GM12878 (cell line): Measurements from ENCODE around the gene B9D1. TPM values are rescaled to one million over a fixed set of nuclear protein-coding genes. Genes with fewer than 3 reads are reported as not detected.

Experiments
- ATAC-seq: fragments of 200-7000 bp; cut with Tn5 transposase; 3 replicates; pipeline ENCODE4 v1.9.1; 2020; ENCODE audit warnings: mild to moderate bottlenecking, moderate library complexity
- BruUV-seq: library from RNA; stranded (reverse); fragments of 400-500 nt; replicated peaks from 2 replicates; lab custom pipeline; 2021; lab: Mats Ljungman, UMichigan
- CTCF ChIA-PET: fragments of 300-600 bp; sonication (Branson Sonifier 250); formaldehyde crosslinking; extraction: SDS; loops from one replicate; lab custom pipeline; 2021; ENCODE audit warnings: inconsistent platforms; lab: Yijun Ruan, JAX
- POLR2A ChIA-PET: fragments of 350-600 bp; formaldehyde crosslinking; extraction: SDS; loops from one replicate; lab custom pipeline; 2021; ENCODE audit warnings: inconsistent platforms; lab: Charles Lee
- RAD21 ChIA-PET: fragments of 300-600 bp; sonication (Branson Sonifier 250); formaldehyde crosslinking; loops from one replicate; lab custom pipeline; 2023; ENCODE audit warnings: antibody characterized with exemption; ENCODE audit not compliant: unreplicated experiment; lab: Charles Lee
- SMC1A ChIA-PET: fragments of 300-600 bp; sonication (Branson Sonifier 250); formaldehyde crosslinking; loops from one replicate; lab custom pipeline; 2023; ENCODE audit not compliant: unreplicated experiment, uncharacterized antibody; lab: Charles Lee
- DNase-seq: peaks from one replicate; pipeline ENCODE4 v3.0.0-alpha.2; 2011; ENCODE audit warnings: low read depth, low spot score
- FAIRE-seq: peaks from 3 replicates; lab custom pipeline; 2011; peaks lifted over from hg19 to GRCh38; lab: Jason Lieb, UNC
- H2AFZ ChIP-seq: 2 replicates; pipeline ENCODE4 v1.6.0; 2011; ENCODE audit warnings: low read depth, low read length, control low read depth; ENCODE audit not compliant: control insufficient read depth
- H3K27ac ChIP-seq: 2 replicates; pipeline ENCODE4 v1.5.1; 2011; ENCODE audit warnings: control low read depth; ENCODE audit not compliant: control insufficient read depth, insufficient read depth
- H3K27me3 ChIP-seq, 2 experiments: replicated peaks in 1 of 2; 2 replicates each; pipeline versions ENCODE4 v1.6.0 to v1.6.1; 2011; ENCODE audit warnings: low read length in 1 of 2; ENCODE audit not compliant: control insufficient read depth in 2 of 2, insufficient read depth in 2 of 2
- H3K36me3 ChIP-seq, 2 experiments: 2 replicates each; pipeline ENCODE4 v1.5.1; 2011; ENCODE audit warnings: low read length in 1 of 2; ENCODE audit not compliant: control insufficient read depth in 2 of 2, insufficient read depth in 2 of 2
- H3K4me1 ChIP-seq: 2 replicates; pipeline ENCODE4 v1.6.1; 2011; ENCODE audit warnings: mild to moderate bottlenecking, low read length, moderate library complexity, mixed read lengths; ENCODE audit not compliant: control insufficient read depth, insufficient read depth
- H3K4me2 ChIP-seq: 2 replicates; pipeline ENCODE4 v1.6.0; 2011; ENCODE audit warnings: control low read depth; ENCODE audit not compliant: control insufficient read depth, insufficient read depth
- H3K4me3 ChIP-seq: fragments of 200-600 bp; sonication (generic); 2 replicates; pipeline ENCODE4 v1.5.1; 2016
- H3K79me2 ChIP-seq: 2 replicates; pipeline ENCODE4 v1.6.0; 2011; ENCODE audit warnings: low read length; ENCODE audit not compliant: control insufficient read depth, insufficient read depth
- H3K9ac ChIP-seq: 2 replicates; pipeline ENCODE4 v1.8.0; 2011; ENCODE audit warnings: low read length, control low read depth, mixed read lengths; ENCODE audit not compliant: control insufficient read depth, insufficient read depth
- H3K9me3 ChIP-seq: replicated peaks from 3 replicates; pipeline ENCODE4 v1.5.1; 2011; ENCODE audit warnings: mild to moderate bottlenecking, low read length; ENCODE audit not compliant: control insufficient read depth, insufficient read depth
- H4K20me1 ChIP-seq: 2 replicates; pipeline ENCODE4 v1.6.0; 2011; ENCODE audit not compliant: control insufficient read depth, insufficient read depth
- ATF7 ChIP-seq: fragments of 450-650 bp; IDR thresholded peaks from 2 replicates; pipeline ENCODE4 v1.6.1; 2016; ENCODE audit warnings: low read depth, mild to moderate bottlenecking
- DPF2 ChIP-seq: fragments of 450-650 bp; IDR thresholded peaks from 2 replicates; pipeline ENCODE4 v1.6.1; 2017; ENCODE audit warnings: mild to moderate bottlenecking
- IRF5 ChIP-seq: fragments of 450-650 bp; IDR thresholded peaks from 2 replicates; pipeline ENCODE4 v1.6.1; 2017; ENCODE audit warnings: borderline replicate concordance
- TCF12 ChIP-seq: IDR thresholded peaks from 2 replicates; pipeline ENCODE4 v1.6.1; 2011; ENCODE audit warnings: low read depth, mild to moderate bottlenecking, low read length
- WGBS: methylation state at CpG from one replicate; pipeline ENCODE4 v1.1.6; 2016; ENCODE audit warnings: low lambda C conversion rate; ENCODE audit not compliant: insufficient replicate concordance, insufficient coverage; ENCODE audit errors: missing lambda C conversion rate; 5-methylcytosine and 5-hydroxymethylcytosine counted together
- in situ Hi-C: fragments of 300-500 bp; cut with MboI; formaldehyde crosslinking; loops from 9 replicates; pipeline ENCODE4 v1.14.3; 2018; ENCODE audit warnings: mixed read lengths
- intact Hi-C: fragments of 100-400 bp; cut with micrococcal nuclease; formaldehyde crosslinking; loops from one replicate; pipeline ENCODE4 v1.14.2; 2022; ENCODE audit not compliant: unreplicated experiment
- polyA plus RNA-seq, 11 experiments: library from polyadenylated mRNA; depleted of rRNA in 4 of 11; unstranded in 6 of 11; stranded (reverse) in 5 of 11; fragments of >200 nt; fragmentation: Nextera tagmentation in 4 of 11; fragmentation: Illumina TruSeq in 1 of 11; extraction: Ambion mirVana in 4 of 11; extraction: Trizol in 1 of 11; gene quantifications; 1 replicate in 1 of 11; 2 replicates in 10 of 11; pipeline versions ENCODE4 v1.2.1 to v1.2.3, GENCODE V29; 2011 to 2016; ENCODE audit warnings: inconsistent platforms in 2 of 11, missing spikeins in 2 of 11, low read depth in 1 of 11
- total RNA-seq, 4 experiments: library from RNA; depleted of rRNA in 3 of 4; stranded (reverse); fragments of >200 nt in 3 of 4; fragmentation: Illumina TruSeq in 1 of 4; extraction: Trizol in 1 of 4; gene quantifications; 2 replicates each; pipeline versions ENCODE4 v1.2.1 to v1.2.3, GENCODE V29; 2013 to 2021
- TF ChIP-seq, protein P1 (sequence below): fragments of 450-650 bp; IDR thresholded peaks from 2 replicates; pipeline ENCODE4 v1.6.1; 2017; ENCODE audit warnings: antibody characterized with exemption, mild to moderate bottlenecking, moderate library complexity
- TF ChIP-seq, protein P2 (sequence below): IDR thresholded peaks from 2 replicates; pipeline ENCODE4 v1.6.1; 2012; ENCODE audit warnings: mild to moderate bottlenecking, low read depth, low read length

Gene B9D1
- total and polyA plus RNA-seq, 10 of the 15 experiments (the other 5 are each of a cell fraction or from before 2014, with no cell fraction given) = 5.9 to 18.3 (median 9.8) TPM

GRCh38 chr17:19411631-19412030 is 49.1 kb upstream of the B9D1 start:
- ChIA-PET POLR2A (no interaction called here), CTCF (interaction anchor here (1.0 kb wide), 1 partner anchor 35 kb away, joined by 3 read pairs; no protein-coding TSS in a partner anchor), RAD21 (no interaction called here), SMC1A (no interaction called here)
- Histone ChIP-seq H4K20me1 (no peaks in the 10 kb centered on the region), H3K4me1 (no peaks in the 10 kb centered on the region), H3K27me3 (peaks cover 1 to 3% of the 10 kb centered on the region in 2 experiments), H3K27ac (no peak overlapping the region), H3K79me2 (no peaks in the 10 kb centered on the region), H3K9me3 (no peaks in the 10 kb centered on the region), H3K9ac (no peak overlapping the region), H3K4me2 (no peak overlapping the region), H3K36me3 (no peaks in the 10 kb centered on the region), H3K4me3 (no peak overlapping the region), H2AFZ (no peak overlapping the region)
- WGBS = 69% methylated on average over 8 of the region's 9 CpGs
- no TSS peak for BruUV-seq
- TF ChIP-seq ATF7 (no peak), TCF12 (no peak), IRF5 (no peak), DPF2 (no peak)
- TF ChIP-seq, protein P1, sequence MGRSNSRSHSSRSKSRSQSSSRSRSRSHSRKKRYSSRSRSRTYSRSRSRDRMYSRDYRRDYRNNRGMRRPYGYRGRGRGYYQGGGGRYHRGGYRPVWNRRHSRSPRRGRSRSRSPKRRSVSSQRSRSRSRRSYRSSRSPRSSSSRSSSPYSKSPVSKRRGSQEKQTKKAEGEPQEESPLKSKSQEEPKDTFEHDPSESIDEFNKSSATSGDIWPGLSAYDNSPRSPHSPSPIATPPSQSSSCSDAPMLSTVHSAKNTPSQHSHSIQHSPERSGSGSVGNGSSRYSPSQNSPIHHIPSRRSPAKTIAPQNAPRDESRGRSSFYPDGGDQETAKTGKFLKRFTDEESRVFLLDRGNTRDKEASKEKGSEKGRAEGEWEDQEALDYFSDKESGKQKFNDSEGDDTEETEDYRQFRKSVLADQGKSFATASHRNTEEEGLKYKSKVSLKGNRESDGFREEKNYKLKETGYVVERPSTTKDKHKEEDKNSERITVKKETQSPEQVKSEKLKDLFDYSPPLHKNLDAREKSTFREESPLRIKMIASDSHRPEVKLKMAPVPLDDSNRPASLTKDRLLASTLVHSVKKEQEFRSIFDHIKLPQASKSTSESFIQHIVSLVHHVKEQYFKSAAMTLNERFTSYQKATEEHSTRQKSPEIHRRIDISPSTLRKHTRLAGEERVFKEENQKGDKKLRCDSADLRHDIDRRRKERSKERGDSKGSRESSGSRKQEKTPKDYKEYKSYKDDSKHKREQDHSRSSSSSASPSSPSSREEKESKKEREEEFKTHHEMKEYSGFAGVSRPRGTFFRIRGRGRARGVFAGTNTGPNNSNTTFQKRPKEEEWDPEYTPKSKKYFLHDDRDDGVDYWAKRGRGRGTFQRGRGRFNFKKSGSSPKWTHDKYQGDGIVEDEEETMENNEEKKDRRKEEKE = no peak
- TF ChIP-seq, protein P2, sequence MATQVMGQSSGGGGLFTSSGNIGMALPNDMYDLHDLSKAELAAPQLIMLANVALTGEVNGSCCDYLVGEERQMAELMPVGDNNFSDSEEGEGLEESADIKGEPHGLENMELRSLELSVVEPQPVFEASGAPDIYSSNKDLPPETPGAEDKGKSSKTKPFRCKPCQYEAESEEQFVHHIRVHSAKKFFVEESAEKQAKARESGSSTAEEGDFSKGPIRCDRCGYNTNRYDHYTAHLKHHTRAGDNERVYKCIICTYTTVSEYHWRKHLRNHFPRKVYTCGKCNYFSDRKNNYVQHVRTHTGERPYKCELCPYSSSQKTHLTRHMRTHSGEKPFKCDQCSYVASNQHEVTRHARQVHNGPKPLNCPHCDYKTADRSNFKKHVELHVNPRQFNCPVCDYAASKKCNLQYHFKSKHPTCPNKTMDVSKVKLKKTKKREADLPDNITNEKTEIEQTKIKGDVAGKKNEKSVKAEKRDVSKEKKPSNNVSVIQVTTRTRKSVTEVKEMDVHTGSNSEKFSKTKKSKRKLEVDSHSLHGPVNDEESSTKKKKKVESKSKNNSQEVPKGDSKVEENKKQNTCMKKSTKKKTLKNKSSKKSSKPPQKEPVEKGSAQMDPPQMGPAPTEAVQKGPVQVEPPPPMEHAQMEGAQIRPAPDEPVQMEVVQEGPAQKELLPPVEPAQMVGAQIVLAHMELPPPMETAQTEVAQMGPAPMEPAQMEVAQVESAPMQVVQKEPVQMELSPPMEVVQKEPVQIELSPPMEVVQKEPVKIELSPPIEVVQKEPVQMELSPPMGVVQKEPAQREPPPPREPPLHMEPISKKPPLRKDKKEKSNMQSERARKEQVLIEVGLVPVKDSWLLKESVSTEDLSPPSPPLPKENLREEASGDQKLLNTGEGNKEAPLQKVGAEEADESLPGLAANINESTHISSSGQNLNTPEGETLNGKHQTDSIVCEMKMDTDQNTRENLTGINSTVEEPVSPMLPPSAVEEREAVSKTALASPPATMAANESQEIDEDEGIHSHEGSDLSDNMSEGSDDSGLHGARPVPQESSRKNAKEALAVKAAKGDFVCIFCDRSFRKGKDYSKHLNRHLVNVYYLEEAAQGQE = no peak
- ATAC-seq (no peak), DNase-seq (no peak), FAIRE-seq (no peak)
- in situ Hi-C loops = no loop called here
- intact Hi-C loops = no loop called here
